Measurements from ENCODE around the gene CLSTN2.

CLSTN2 gene

GRCh38 chr3:140296796-140297352, 361.9 kb downstream of the CLSTN2 start:
- DNase-seq, result no peak

GRCh38 chr3:140298043-140298442, 363.1 kb downstream of the CLSTN2 start:
- no peak for DNase-seq

- DNase-seq, result no peak
Measured at GRCh38 chr3:140298569-140299070, 363.6 kb downstream of the CLSTN2 start.

- no peak for DNase-seq
Measured at GRCh38 chr3:140303875-140304274, 368.9 kb downstream of the CLSTN2 start.

- DNase-seq, result no peak
Measured at GRCh38 chr3:140308535-140308934, 373.6 kb downstream of the CLSTN2 start.

- DNase-seq, result no peak
Measured at GRCh38 chr3:140311428-140311827, 376.4 kb downstream of the CLSTN2 start.

- no peak for DNase-seq
Measured at GRCh38 chr3:140315955-140316354, 381.0 kb downstream of the CLSTN2 start.

GRCh38 chr3:140316466-140316865, 381.5 kb downstream of the CLSTN2 start:
- DNase-seq, result no peak

GRCh38 chr3:140316868-140317400, 381.9 kb downstream of the CLSTN2 start:
- DNase-seq, result no peak

GRCh38 chr3:140319739-140320138, 384.8 kb downstream of the CLSTN2 start:
- DNase-seq, result no peak

- DNase-seq, result no peak
Measured at GRCh38 chr3:140323561-140323960, 388.6 kb downstream of the CLSTN2 start.

GRCh38 chr3:140332131-140332530, 397.1 kb downstream of the CLSTN2 start:
- DNase-seq, result no peak

GRCh38 chr3:140334132-140334929, 399.3 kb downstream of the CLSTN2 start:
- no peak for DNase-seq

GRCh38 chr3:140336465-140336864, 401.5 kb downstream of the CLSTN2 start:
- no peak for DNase-seq

GRCh38 chr3:140338916-140339315, 403.9 kb downstream of the CLSTN2 start:
- no peak for DNase-seq

- DNase-seq, result peak; percentile 59
Measured at GRCh38 chr3:140341203-140341602, 406.2 kb downstream of the CLSTN2 start.

GRCh38 chr3:140341817-140342403, 406.9 kb downstream of the CLSTN2 start:
- DNase-seq, result peak; percentile 45

GRCh38 chr3:140342668-140343067, 407.7 kb downstream of the CLSTN2 start:
- DNase-seq, result no peak

- DNase-seq, result no peak
Measured at GRCh38 chr3:140343211-140344081, 408.5 kb downstream of the CLSTN2 start.

GRCh38 chr3:140344082-140344454, 409.1 kb downstream of the CLSTN2 start:
- DNase-seq, result no peak

- DNase-seq, result no peak
Measured at GRCh38 chr3:140344601-140345205, 409.7 kb downstream of the CLSTN2 start.

- no peak for DNase-seq
Measured at GRCh38 chr3:140347151-140347550, 412.2 kb downstream of the CLSTN2 start.
